ENCODE results near the gene MCF2L.

GRCh38 chr13:113086991-113087922 lies 118.2 kb downstream of the MCF2L start:
- no peak for TF ChIP-seq POLR2AphosphoS5 (IDR thresholded peaks at IDR 0.05)
- no peak for TF ChIP-seq CTCF (IDR thresholded peaks at IDR 0.05)
